ENCODE measurements around the gene DENND5B. TPM values are rescaled to one million over a fixed set of nuclear protein-coding genes. Genes with fewer than 3 reads are reported as not detected.
A peak's percentile ranks its signal among the peaks of the same experiment; 100 is the strongest.

DENND5B gene
- total and polyA plus RNA-seq, 12 donors = 5.2 to 60.8 (median 45.3) TPM

GRCh38 chr12:31584782-31585181 is 6.2 kb downstream of the DENND5B start:
- Histone ChIP-seq H3K27me3 (no peaks in the 10 kb centered on the region), H3K27ac (peak overlapping the region in 1 of 10 donors; percentile 23), H3K36me3 (no peaks in the 10 kb centered on the region), H3K9me3 (no peaks in the 10 kb centered on the region), H3K4me1 (peaks cover 0 to 60% (median 34%) of the 10 kb centered on the region in 9 donors), H3K4me3 (no peak overlapping the region)
- ATAC-seq (peak in 5 of 8 donors; percentile 48 to 69 (median 63)), DNase-seq (no peak)
- intact Hi-C loops (cut with DNase I) = loop anchor here in 3 of 10 donors (5.0 to 10.0 kb wide), 3 partner anchors 50 to 110 kb away; no protein-coding TSS in a partner anchor
- WGBS, 2 donors = 45 to 73% methylated on average over 6 of the region's 6 CpGs
- no peak for TF ChIP-seq CTCF (IDR thresholded peaks at IDR 0.05)

- DNase-seq (no peak), ATAC-seq (no peak)
- H3K4me3 ChIP-seq = no peak overlapping the region
- intact Hi-C loops (cut with DNase I) = loop anchor here in 2 of 10 donors (10.0 kb wide), 2 partner anchors 49 to 109 kb away; no protein-coding TSS in a partner anchor
- no peak for TF ChIP-seq CTCF (IDR thresholded peaks at IDR 0.05)
- no peaks in the 10 kb centered on the region for H3K9me3 ChIP-seq
- H3K27me3 ChIP-seq = no peaks in the 10 kb centered on the region
- peaks cover 0 to 57% (median 34%) of the 10 kb centered on the region in 9 donors for H3K4me1 ChIP-seq
- H3K27ac ChIP-seq = peak overlapping the region in 1 of 10 donors; percentile 21
- WGBS, 2 donors = 72 to 74% methylated on average over 2 of the region's 2 CpGs
- H3K36me3 ChIP-seq = no peaks in the 10 kb centered on the region
Measured at GRCh38 chr12:31583878-31584277, 7.1 kb downstream of the DENND5B start.

- Histone ChIP-seq H3K27ac (no peak overlapping the region), H3K4me3 (no peak overlapping the region), H3K36me3 (no peaks in the 10 kb centered on the region), H3K4me1 (peaks cover 0 to 54% (median 32%) of the 10 kb centered on the region in 9 donors), H3K27me3 (no peaks in the 10 kb centered on the region), H3K9me3 (no peaks in the 10 kb centered on the region)
- 65 to 75% methylated on average over 3 of the region's 3 CpGs for WGBS, 2 donors
- intact Hi-C loops (cut with DNase I) = loop anchor here in 2 of 10 donors (10.0 kb wide), 2 partner anchors 47 to 107 kb away; no protein-coding TSS in a partner anchor
- DNase-seq (no peak), ATAC-seq (no peak)
- TF ChIP-seq CTCF (IDR thresholded peaks at IDR 0.05) = no peak
Measured at GRCh38 chr12:31582155-31582554, 8.8 kb downstream of the DENND5B start.

DNA sequence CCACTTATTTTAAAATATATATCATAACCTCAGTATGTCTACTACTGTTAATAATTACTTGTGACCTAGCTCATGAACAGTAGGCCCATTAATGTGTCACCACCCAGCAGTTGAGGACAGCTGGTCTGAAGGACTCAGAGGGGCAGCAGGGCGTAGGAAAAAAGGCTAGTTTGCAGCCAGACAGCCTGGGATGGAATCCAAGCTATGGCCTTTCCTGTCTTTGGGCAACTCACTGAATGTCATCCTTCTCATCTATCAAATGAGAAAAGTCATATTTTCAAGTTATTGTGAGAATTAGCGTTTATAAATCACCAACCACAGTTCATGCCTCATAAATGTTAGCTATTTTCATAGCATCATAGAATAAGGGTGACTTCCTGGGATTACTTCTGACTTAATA is 12.3 kb downstream of the DENND5B start:
- peak in 5 of 8 donors; percentile 44 to 77 (median 61) for ATAC-seq
- no peak for TF ChIP-seq CTCF (IDR thresholded peaks at IDR 0.05)
- DNase-seq = no peak
- Histone ChIP-seq H3K9me3 (no peaks in the 10 kb centered on the region), H3K27me3 (no peaks in the 10 kb centered on the region), H3K4me3 (no peak overlapping the region), H3K27ac (peak overlapping the region in 3 of 10 donors; percentile 4 to 41 (median 29)), H3K36me3 (no peaks in the 10 kb centered on the region), H3K4me1 (peaks cover 0 to 49% (median 28%) of the 10 kb centered on the region in 9 donors)
- intact Hi-C loops (cut with DNase I) = loop anchor here in 1 of 10 donors (10.0 kb wide), 1 partner anchor 94 kb away; no protein-coding TSS in a partner anchor
- WGBS, 2 donors = 40 to 45% methylated on average over 2 of the region's 2 CpGs

Data from heart right ventricle (tissue), 16 donors.